ENCODE measurements around the gene TVP23C. TPM values are rescaled to one million over a fixed set of nuclear protein-coding genes. Genes with fewer than 3 reads are reported as not detected.

TVP23C gene
- total and polyA plus RNA-seq, 9 of the 15 experiments (the other 6 are each of a cell fraction or from before 2014, with no cell fraction given) = 5.7 to 16.8 (median 8.2) TPM

- TF ChIP-seq E2F1 (CRISPR knock-in tag; IDR thresholded peaks at IDR 0.05) = no peak
- no peak for TF ChIP-seq SIRT6 (IDR thresholded peaks at IDR 0.05; ENCODE audit: low read depth, low read length)
- TF ChIP-seq, protein P1, sequence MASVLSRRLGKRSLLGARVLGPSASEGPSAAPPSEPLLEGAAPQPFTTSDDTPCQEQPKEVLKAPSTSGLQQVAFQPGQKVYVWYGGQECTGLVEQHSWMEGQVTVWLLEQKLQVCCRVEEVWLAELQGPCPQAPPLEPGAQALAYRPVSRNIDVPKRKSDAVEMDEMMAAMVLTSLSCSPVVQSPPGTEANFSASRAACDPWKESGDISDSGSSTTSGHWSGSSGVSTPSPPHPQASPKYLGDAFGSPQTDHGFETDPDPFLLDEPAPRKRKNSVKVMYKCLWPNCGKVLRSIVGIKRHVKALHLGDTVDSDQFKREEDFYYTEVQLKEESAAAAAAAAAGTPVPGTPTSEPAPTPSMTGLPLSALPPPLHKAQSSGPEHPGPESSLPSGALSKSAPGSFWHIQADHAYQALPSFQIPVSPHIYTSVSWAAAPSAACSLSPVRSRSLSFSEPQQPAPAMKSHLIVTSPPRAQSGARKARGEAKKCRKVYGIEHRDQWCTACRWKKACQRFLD (CRISPR knock-in tag; IDR thresholded peaks at IDR 0.05) = no peak
- no peak for TF ChIP-seq EWSR1 (IDR thresholded peaks at IDR 0.05; ENCODE audit: borderline replicate concordance, low read depth, partially characterized antibody)
Measured at GRCh38 chr17:15494821-15495220, 68.5 kb downstream of the TVP23C start (continued).

DNA sequence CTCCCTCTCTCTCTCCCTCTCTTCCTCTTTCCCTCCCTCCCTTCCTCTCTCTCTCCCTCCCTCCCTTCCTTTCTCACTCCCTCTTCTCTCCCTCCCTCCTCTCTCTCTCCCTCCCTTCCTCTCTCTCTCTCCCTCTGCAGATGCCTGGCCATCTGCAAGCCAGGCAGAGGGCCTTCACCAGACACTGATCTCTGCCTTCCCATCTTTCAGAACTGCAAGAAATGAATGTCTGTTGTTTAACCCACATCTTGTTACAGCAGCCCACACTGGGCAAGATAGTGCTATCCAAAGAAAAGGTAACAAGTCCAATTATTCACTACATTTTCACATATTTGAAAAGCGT, 69.6 kb downstream of the TVP23C start:
- ChIA-PET CTCF (ENCODE audit: low intra/inter-chr PET ratio) (no interaction called here), POLR2A (no interaction called here)
- H3K4me3 ChIP-seq = no peak overlapping the region
- WGBS (ENCODE audit: insufficient coverage, low coverage, missing lambda C conversion rate) = no CpG with 5 or more reads among the region's 1 CpG
- ATAC-seq (no peak), DNase-seq (ENCODE audit: extremely low read depth in 1 of 4, low spot score in 3 of 4) (no peak), FAIRE-seq (no peak)
- no TSS peak for BruUV-seq (replicated peaks)
- H3K9me3 ChIP-seq (replicated peaks; ENCODE audit: control insufficient read depth, insufficient read depth, low read depth, low read length) = no peaks in the 10 kb centered on the region
- no peaks in the 10 kb centered on the region for H3K79me2 ChIP-seq (ENCODE audit: control insufficient read depth, insufficient read depth, low read length)
- no peaks in the 10 kb centered on the region for H3K9me1 ChIP-seq (ENCODE audit: control insufficient read depth, insufficient read depth, low read length)
- no peak overlapping the region for H3K9ac ChIP-seq (ENCODE audit: insufficient read depth in 1 of 2, low read depth in 2 of 2, low read length in 2 of 2)
- H3K4me2 ChIP-seq (ENCODE audit: insufficient read depth, low read length) = no peak overlapping the region
- in situ Hi-C loops (cut with MboI) (no loop called here), intact Hi-C loops (cut with micrococcal nuclease) (loop anchor here (10.0 kb wide), 2 partner anchors 49 to 259 kb away; no protein-coding TSS in a partner anchor)
- no peaks in the 10 kb centered on the region; the same call in 2 of the 3 replicates for H3K36me3 ChIP-seq (ENCODE audit: control insufficient read depth, insufficient read depth, low read length)
- no peaks in the 10 kb centered on the region for H3K27me3 ChIP-seq (ENCODE audit: control insufficient read depth in 2 of 2, insufficient read depth in 2 of 2, low read length in 2 of 2)
- H4K20me1 ChIP-seq (replicated peaks; ENCODE audit: control insufficient read depth, insufficient read depth, low read length) = no peaks in the 10 kb centered on the region
- no peak overlapping the region for H3K27ac ChIP-seq (ENCODE audit: extremely low read depth, low read depth, low read length)
- H3K4me1 ChIP-seq (replicated peaks in 1 of 2; ENCODE audit: control insufficient read depth in 2 of 2, insufficient read depth in 2 of 2, low read length in 2 of 2) = peaks cover 17 to 38% of the 10 kb centered on the region in 2 experiments
- no peak overlapping the region for H2AFZ ChIP-seq (ENCODE audit: low read depth, low read length)
- no peak for TF ChIP-seq ETV1 (tag; conservative IDR thresholded peaks at IDR 0.05; ENCODE audit: low read depth)
- no peak for TF ChIP-seq ZMIZ1 (IDR thresholded peaks at IDR 0.05; ENCODE audit: low read depth in 2 of 2, low read length in 2 of 2)
- TF ChIP-seq U2AF1 (optimal IDR thresholded peaks at IDR 0.05; ENCODE audit: low read depth, low read length) = no peak
- no peak for TF ChIP-seq KAT8 (IDR thresholded peaks at IDR 0.05; ENCODE audit: low read depth)
- no peak for TF ChIP-seq HBP1 (CRISPR knock-in tag; IDR thresholded peaks at IDR 0.05)
- TF ChIP-seq PHTF2 (CRISPR knock-in tag; IDR thresholded peaks at IDR 0.05) = no peak
- TF ChIP-seq MTA2 (IDR thresholded peaks at IDR 0.05; ENCODE audit: low read depth) = no peak
- TF ChIP-seq, protein P2, sequence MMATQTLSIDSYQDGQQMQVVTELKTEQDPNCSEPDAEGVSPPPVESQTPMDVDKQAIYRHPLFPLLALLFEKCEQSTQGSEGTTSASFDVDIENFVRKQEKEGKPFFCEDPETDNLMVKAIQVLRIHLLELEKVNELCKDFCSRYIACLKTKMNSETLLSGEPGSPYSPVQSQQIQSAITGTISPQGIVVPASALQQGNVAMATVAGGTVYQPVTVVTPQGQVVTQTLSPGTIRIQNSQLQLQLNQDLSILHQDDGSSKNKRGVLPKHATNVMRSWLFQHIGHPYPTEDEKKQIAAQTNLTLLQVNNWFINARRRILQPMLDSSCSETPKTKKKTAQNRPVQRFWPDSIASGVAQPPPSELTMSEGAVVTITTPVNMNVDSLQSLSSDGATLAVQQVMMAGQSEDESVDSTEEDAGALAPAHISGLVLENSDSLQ (IDR thresholded peaks at IDR 0.05) = no peak

Data from K562 (cell line).